K562 (cell line): Measurements from ENCODE around the gene SLC26A2. TPM values are rescaled to one million over a fixed set of nuclear protein-coding genes. Genes with fewer than 3 reads are reported as not detected.

Source experiments
- ATAC-seq: fragments of 200-7000 bp; cut with Tn5 transposase; 3 replicates; pipeline ENCODE4 v1.9.1; 2020; ENCODE audit warnings: moderate library complexity
- BruUV-seq: library from RNA; stranded (reverse); fragments of 400-500 nt; replicated peaks from 2 replicates; lab custom pipeline; 2021; lab: Mats Ljungman, UMichigan
- CTCF ChIA-PET: fragments of 300-600 bp; formaldehyde crosslinking; extraction: SDS; loops from one replicate; lab custom pipeline; 2021; ENCODE audit warnings: low intra/inter-chr PET ratio; lab: Yijun Ruan, JAX
- POLR2A ChIA-PET: fragments of 300-600, 350-650 bp; sonication (Branson Sonifier 250); formaldehyde crosslinking; extraction: SDS; loops from one replicate; lab custom pipeline; 2021; ENCODE audit warnings: antibody characterized with exemption, inconsistent platforms; lab: Yijun Ruan, JAX
- DNase-seq, 4 experiments: peaks; one replicate each; pipeline versions ENCODE4 v3.0.0 to v3.0.0-alpha.2; 2011 to 2018; ENCODE audit warnings: low spot score in 3 of 4, mixed read lengths in 3 of 4; ENCODE audit errors: extremely low read depth in 1 of 4
- FAIRE-seq: peaks from 2 replicates; lab custom pipeline; 2011; peaks lifted over from hg19 to GRCh38; lab: Jason Lieb, UNC
- H2AFZ ChIP-seq: 2 replicates; pipeline ENCODE4 v1.6.0; 2011; ENCODE audit warnings: low read depth, low read length, control low read depth, inconsistent platforms
- H3K27ac ChIP-seq: fragments of 200-600 bp; 3 replicates; pipeline ENCODE4 v1.8.0; 2011; ENCODE audit warnings: low read depth, mild to moderate bottlenecking, control low read depth, inconsistent platforms, low read length, moderate library complexity, mixed read lengths; ENCODE audit errors: extremely low read depth
- H3K27me3 ChIP-seq, 2 experiments: fragments of 300-600 bp in 1 of 2; 2 replicates in 1 of 2; 3 replicates in 1 of 2; pipeline versions ENCODE4 v1.6.0 to v1.8.0; 2011; ENCODE audit warnings: inconsistent platforms in 2 of 2, low read length in 2 of 2, mild to moderate bottlenecking in 1 of 2, mixed read lengths in 1 of 2, moderate library complexity in 1 of 2; ENCODE audit not compliant: control insufficient read depth in 2 of 2, insufficient read depth in 2 of 2
- H3K36me3 ChIP-seq: fragments of 300-600 bp; 3 replicates; pipeline ENCODE4 v1.8.0; 2011; ENCODE audit warnings: mild to moderate bottlenecking, low read length, inconsistent platforms; ENCODE audit not compliant: control insufficient read depth, insufficient read depth
- H3K4me1 ChIP-seq, 2 experiments: fragments of 200-600 bp in 1 of 2; replicated peaks in 1 of 2; 2 replicates in 1 of 2; 3 replicates in 1 of 2; pipeline versions ENCODE4 v1.5.1 to v1.8.0; 2011; ENCODE audit warnings: inconsistent platforms in 2 of 2, low read length in 2 of 2, mild to moderate bottlenecking in 1 of 2, mixed read lengths in 1 of 2, moderate library complexity in 1 of 2; ENCODE audit not compliant: control insufficient read depth in 2 of 2, insufficient read depth in 2 of 2
- H3K4me2 ChIP-seq: 2 replicates; pipeline ENCODE4 v1.6.1; 2011; ENCODE audit warnings: low read length, control low read depth, inconsistent platforms, mixed read lengths; ENCODE audit not compliant: insufficient read depth
- H3K4me3 ChIP-seq: fragments of 200-600 bp; sonication (generic), shearing (Covaris generic); 2 replicates; pipeline ENCODE4 v1.5.1; 2016; ENCODE audit warnings: control low read depth, inconsistent platforms
- H3K79me2 ChIP-seq: fragments of 200-600 bp; 3 replicates; pipeline ENCODE4 v1.8.0; 2011; ENCODE audit warnings: low read length, inconsistent platforms; ENCODE audit not compliant: control insufficient read depth, insufficient read depth
- H3K9ac ChIP-seq, 2 experiments: 2 replicates each; pipeline versions ENCODE4 v1.6.0 to v1.6.1; 2011; ENCODE audit warnings: low read depth in 2 of 2, low read length in 2 of 2, control low read depth in 1 of 2, inconsistent platforms in 1 of 2, mild to moderate bottlenecking in 1 of 2, mixed read lengths in 1 of 2; ENCODE audit not compliant: insufficient read depth in 1 of 2
- H3K9me1 ChIP-seq: one replicate; pipeline ENCODE4 v1.6.0; 2011; ENCODE audit warnings: inconsistent platforms, mild to moderate bottlenecking, low read length, moderate library complexity; ENCODE audit not compliant: control insufficient read depth, insufficient read depth
- H3K9me3 ChIP-seq: replicated peaks from 2 replicates; pipeline ENCODE4 v1.5.1; 2011; ENCODE audit warnings: low read depth, low read length, inconsistent platforms; ENCODE audit not compliant: control insufficient read depth, insufficient read depth
- H4K20me1 ChIP-seq: replicated peaks from 2 replicates; pipeline ENCODE4 v1.6.1; 2011; ENCODE audit warnings: low read length, inconsistent platforms, mixed read lengths; ENCODE audit not compliant: control insufficient read depth, insufficient read depth
- C11orf30 ChIP-seq: fragments of 450-650 bp; IDR thresholded peaks from 2 replicates; pipeline ENCODE4 v1.6.1; 2016; ENCODE audit warnings: low read depth, mild to moderate bottlenecking
- CTCF ChIP-seq, 3 experiments: IDR thresholded peaks in 2 of 3; conservative IDR thresholded peaks in 1 of 3; 2 replicates each; pipeline ENCODE4 v1.5.1; 2011 to 2012; ENCODE audit warnings: low read length in 3 of 3, mild to moderate bottlenecking in 3 of 3, control low read depth in 2 of 3, improper control_type of control experiment in 1 of 3, inconsistent platforms in 1 of 3, low read depth in 1 of 3, mixed read lengths in 1 of 3, moderate library complexity in 1 of 3; ENCODE audit not compliant: insufficient read depth in 2 of 3
- DIDO1 ChIP-seq: fragments of 450-650 bp; IDR thresholded peaks from 2 replicates; pipeline ENCODE4 v1.6.1; 2016; ENCODE audit warnings: low read depth, missing biosample characterization, missing genetic modification characterization
- LEF1 ChIP-seq: fragments of 450-650 bp; IDR thresholded peaks from 2 replicates; pipeline ENCODE4 v1.6.1; 2016; ENCODE audit warnings: mild to moderate bottlenecking
- PHB ChIP-seq: fragments of 250-450 bp; sonication (Bioruptor Pico); IDR thresholded peaks from 2 replicates; pipeline ENCODE4 v1.5.0; 2021
- POLR2AphosphoS2 ChIP-seq: IDR thresholded peaks from 2 replicates; pipeline ENCODE4 v1.6.1; 2012; ENCODE audit warnings: low read length, improper control_type of control experiment
- PRMT5 ChIP-seq: sonication (generic); formaldehyde crosslinking; IDR thresholded peaks from 2 replicates; pipeline ENCODE4 v1.5.0; 2020; ENCODE audit warnings: missing genetic modification reagents
- RBM39 ChIP-seq: fragments of 200-400 bp; formaldehyde crosslinking; optimal IDR thresholded peaks from 2 replicates; pipeline ENCODE3; 2018; ENCODE audit warnings: low read depth, low read length
- WGBS: fragments of 100-300 bp; shearing (Covaris generic); methylation state at CpG from one replicate; pipeline ENCODE4 v1.1.6; 2016; ENCODE audit warnings: low coverage, mixed read lengths; ENCODE audit not compliant: insufficient coverage; ENCODE audit errors: missing lambda C conversion rate; 5-methylcytosine and 5-hydroxymethylcytosine counted together
- in situ Hi-C: fragments of 300-500 bp; cut with MboI; formaldehyde crosslinking; loops from 4 replicates; pipeline ENCODE4 v1.15.0; 2018; ENCODE audit warnings: inconsistent platforms, mixed read lengths
- intact Hi-C: fragments of 100-400 bp; cut with micrococcal nuclease; formaldehyde crosslinking; loops from 2 replicates; pipeline ENCODE4 v1.14.2; 2022
- polyA plus RNA-seq, 8 experiments: library from polyadenylated mRNA; depleted of rRNA in 4 of 8; stranded (reverse) in 5 of 8; unstranded in 3 of 8; fragments of >200 nt; fragmentation: Nextera tagmentation in 2 of 8; fragmentation: Illumina TruSeq in 1 of 8; extraction: Ambion mirVana in 2 of 8; extraction: Trizol in 1 of 8; gene quantifications; 2 replicates each; pipeline versions ENCODE4 v1.2.1 to v1.2.3, GENCODE V29; 2011 to 2014; ENCODE audit warnings: inconsistent platforms in 1 of 8, missing spikeins in 1 of 8
- total RNA-seq, 7 experiments: library from RNA; depleted of rRNA in 6 of 7; stranded (reverse); fragments of >200 nt in 6 of 7; fragmentation: Illumina TruSeq in 2 of 7; extraction: Trizol in 2 of 7; gene quantifications; 2 replicates each; pipeline versions ENCODE4 v1.2.1 to v1.2.3, GENCODE V29; 2011 to 2021; ENCODE audit warnings: low replicate concordance in 1 of 7
- TF ChIP-seq, protein P1 (sequence below): IDR thresholded peaks from 3 replicates; pipeline ENCODE4 v1.6.1; 2011; ENCODE audit warnings: borderline replicate concordance, mild to moderate bottlenecking; ENCODE audit not compliant: insufficient read length, insufficient read depth
- TF ChIP-seq, protein P2 (sequence below): sonication (generic); formaldehyde crosslinking; IDR thresholded peaks from 2 replicates; pipeline ENCODE4 v1.8.0; 2022; ENCODE audit warnings: mild to moderate bottlenecking, missing genetic modification reagents

SLC26A2 gene
- total and polyA plus RNA-seq, 9 of the 15 experiments (the other 6 are each of a cell fraction or from before 2014, with no cell fraction given) = 1.1 to 6.3 (median 3.6) TPM

DNA sequence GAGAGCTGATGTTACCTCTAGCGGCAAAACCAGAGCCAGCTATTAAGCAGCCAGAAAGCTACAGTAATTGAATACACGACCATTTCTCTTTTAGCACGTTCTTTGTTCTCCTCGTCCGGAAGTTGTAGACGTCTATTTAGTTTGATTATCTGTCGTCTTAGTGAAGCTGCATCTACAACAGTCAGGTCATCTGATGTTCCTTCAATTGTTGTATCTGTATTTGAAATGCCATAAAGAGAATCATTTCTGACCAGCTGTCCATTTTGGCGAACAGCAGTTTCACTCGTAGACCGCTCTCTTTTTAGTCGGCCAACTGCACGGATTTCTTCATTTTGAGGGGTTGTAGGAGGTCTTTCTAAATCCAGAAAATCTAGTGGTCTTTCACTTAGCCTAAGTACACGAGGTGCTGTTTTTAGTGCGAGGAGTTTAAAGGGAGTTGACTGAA lies 28.5 kb upstream of the SLC26A2 start (continued):
- TF ChIP-seq PRMT5 (CRISPR knock-in tag) (no peak), LEF1 (no peak)

GRCh38 chr5:149932445-149933350 lies 27.9 kb upstream of the SLC26A2 start:
- Histone ChIP-seq H2AFZ (peak overlapping the region; percentile 97), H3K79me2 (no peaks in the 10 kb centered on the region), H3K4me1 (peaks cover 5 to 28% of the 10 kb centered on the region in 2 experiments), H3K4me3 (no peak overlapping the region), H3K4me2 (peak overlapping the region; percentile 32), H3K36me3 (no peaks in the 10 kb centered on the region), H3K9me1 (no peaks in the 10 kb centered on the region), H3K27ac (no peak overlapping the region), H4K20me1 (no peaks in the 10 kb centered on the region), H3K27me3 (no peaks in the 10 kb centered on the region), H3K9ac (peak overlapping the region; percentile 51 to 53; a peak in 3 of 4 replicates), H3K9me3 (no peaks in the 10 kb centered on the region)
- WGBS = 81% methylated on average over 19 of the region's 25 CpGs
- FAIRE-seq (no peak), ATAC-seq (no peak), DNase-seq (no peak)
- in situ Hi-C loops (no loop called here), intact Hi-C loops (no loop called here)
- no TSS peak for BruUV-seq
- ChIA-PET CTCF (no interaction called here), POLR2A (interaction anchor here (0.5 to 1.1 kb wide), 3 partner anchors 27 to 746 kb away, joined by 3 read pairs; no protein-coding TSS in a partner anchor)
- TF ChIP-seq, protein P1, sequence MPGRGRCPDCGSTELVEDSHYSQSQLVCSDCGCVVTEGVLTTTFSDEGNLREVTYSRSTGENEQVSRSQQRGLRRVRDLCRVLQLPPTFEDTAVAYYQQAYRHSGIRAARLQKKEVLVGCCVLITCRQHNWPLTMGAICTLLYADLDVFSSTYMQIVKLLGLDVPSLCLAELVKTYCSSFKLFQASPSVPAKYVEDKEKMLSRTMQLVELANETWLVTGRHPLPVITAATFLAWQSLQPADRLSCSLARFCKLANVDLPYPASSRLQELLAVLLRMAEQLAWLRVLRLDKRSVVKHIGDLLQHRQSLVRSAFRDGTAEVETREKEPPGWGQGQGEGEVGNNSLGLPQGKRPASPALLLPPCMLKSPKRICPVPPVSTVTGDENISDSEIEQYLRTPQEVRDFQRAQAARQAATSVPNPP = no peak
- TF ChIP-seq DIDO1 (tag) (no peak), RBM39 (no peak), PHB (CRISPR knock-in tag) (no peak), CTCF (IDR thresholded peaks at IDR 0.05 in 2 of 3, conservative IDR thresholded peaks at IDR 0.05 in 1 of 3; ENCODE audit: insufficient read depth in 2 of 3, low read depth in 1 of 3, low read length in 3 of 3) (0 out of 6 replicates have a peak, but pooled peaks of 2 of the 3 experiments have one; percentile 9 to 12), POLR2AphosphoS2 (no peak), C11orf30 (peak; percentile 47; the same call in 1 of the 2 replicates)
- TF ChIP-seq, protein P2, sequence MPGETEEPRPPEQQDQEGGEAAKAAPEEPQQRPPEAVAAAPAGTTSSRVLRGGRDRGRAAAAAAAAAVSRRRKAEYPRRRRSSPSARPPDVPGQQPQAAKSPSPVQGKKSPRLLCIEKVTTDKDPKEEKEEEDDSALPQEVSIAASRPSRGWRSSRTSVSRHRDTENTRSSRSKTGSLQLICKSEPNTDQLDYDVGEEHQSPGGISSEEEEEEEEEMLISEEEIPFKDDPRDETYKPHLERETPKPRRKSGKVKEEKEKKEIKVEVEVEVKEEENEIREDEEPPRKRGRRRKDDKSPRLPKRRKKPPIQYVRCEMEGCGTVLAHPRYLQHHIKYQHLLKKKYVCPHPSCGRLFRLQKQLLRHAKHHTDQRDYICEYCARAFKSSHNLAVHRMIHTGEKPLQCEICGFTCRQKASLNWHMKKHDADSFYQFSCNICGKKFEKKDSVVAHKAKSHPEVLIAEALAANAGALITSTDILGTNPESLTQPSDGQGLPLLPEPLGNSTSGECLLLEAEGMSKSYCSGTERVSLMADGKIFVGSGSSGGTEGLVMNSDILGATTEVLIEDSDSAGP (CRISPR knock-in tag) = no peak
